H9 (cell line): ENCODE measurements around the gene IL12A. TPM values are rescaled to one million over a fixed set of nuclear protein-coding genes. Genes with fewer than 3 reads are reported as not detected.
A peak's percentile ranks its signal among the peaks of the same experiment; 100 is the strongest.

Experiments used
- DNase-seq: peaks from one replicate; pipeline ENCODE4 v3.0.0-alpha.2; 2017
- H2AFZ ChIP-seq: one replicate; pipeline ENCODE4 v1.6.1; 2013; ENCODE audit warnings: mild to moderate bottlenecking, low read length, control low read depth, moderate library complexity
- H2AK5ac ChIP-seq: 2 replicates; pipeline ENCODE4 v1.6.1; 2013; ENCODE audit warnings: low read length, control low read depth, mixed read lengths; ENCODE audit not compliant: insufficient read length
- H2BK120ac ChIP-seq: one replicate; pipeline ENCODE4 v1.6.1; 2013; ENCODE audit warnings: low read depth, mild to moderate bottlenecking, low read length, control low read depth, inconsistent platforms; ENCODE audit not compliant: poor library complexity, severe bottlenecking
- H2BK12ac ChIP-seq: 2 replicates; pipeline ENCODE4 v1.6.1; 2013; ENCODE audit warnings: low read length, control low read depth, mixed read lengths, low read depth; ENCODE audit not compliant: insufficient read length
- H2BK15ac ChIP-seq: 2 replicates; pipeline ENCODE4 v1.6.1; 2013; ENCODE audit warnings: low read depth, low read length, control low read depth
- H2BK20ac ChIP-seq: one replicate; pipeline ENCODE4 v1.6.1; 2013; ENCODE audit warnings: low read depth, mild to moderate bottlenecking, low read length, control low read depth, inconsistent platforms; ENCODE audit not compliant: poor library complexity, severe bottlenecking
- H2BK5ac ChIP-seq: 2 replicates; pipeline ENCODE4 v1.6.1; 2013; ENCODE audit warnings: low read length, control low read depth, mixed read lengths; ENCODE audit not compliant: insufficient read length
- H3K14ac ChIP-seq: 2 replicates; pipeline ENCODE4 v1.6.1; 2013; ENCODE audit warnings: low read length, control low read depth; ENCODE audit not compliant: insufficient read depth
- H3K18ac ChIP-seq: 2 replicates; pipeline ENCODE4 v1.6.1; 2013; ENCODE audit warnings: low read depth, mild to moderate bottlenecking, mixed read lengths, low read length, control low read depth; ENCODE audit not compliant: insufficient read length
- H3K23ac ChIP-seq: 2 replicates; pipeline ENCODE4 v1.6.1; 2013; ENCODE audit warnings: low read length, control low read depth, mixed read lengths, low read depth; ENCODE audit not compliant: insufficient read length
- H3K23me2 ChIP-seq: 2 replicates; pipeline ENCODE4 v1.6.1; 2013; ENCODE audit warnings: low read depth, mild to moderate bottlenecking, mixed read lengths, low read length, control low read depth; ENCODE audit not compliant: insufficient read length, poor library complexity, severe bottlenecking
- H3K27ac ChIP-seq: 2 replicates; pipeline ENCODE4 v1.5.1; 2013; ENCODE audit warnings: low read length, control low read depth, mixed read lengths, low read depth; ENCODE audit not compliant: insufficient read length
- H3K27me3 ChIP-seq: 2 replicates; pipeline ENCODE4 v1.6.1; 2013; ENCODE audit warnings: low read length, control low read depth, inconsistent platforms; ENCODE audit not compliant: insufficient read depth
- H3K4ac ChIP-seq: 2 replicates; pipeline ENCODE4 v1.6.1; 2013; ENCODE audit warnings: low read depth, mild to moderate bottlenecking, control low read depth, inconsistent platforms, low read length, moderate library complexity
- H3K4me1 ChIP-seq: 2 replicates; pipeline ENCODE4 v1.6.1; 2013; ENCODE audit warnings: low read length, control low read depth, inconsistent platforms; ENCODE audit not compliant: insufficient read depth
- H3K4me2 ChIP-seq: 2 replicates; pipeline ENCODE4 v1.6.1; 2013; ENCODE audit warnings: low read length, control low read depth, mixed read lengths; ENCODE audit not compliant: insufficient read length, insufficient read depth
- H3K56ac ChIP-seq: 2 replicates; pipeline ENCODE4 v1.6.1; 2013; ENCODE audit warnings: low read depth, mild to moderate bottlenecking, mixed read lengths, low read length, control low read depth; ENCODE audit not compliant: insufficient read length
- H3K79me1 ChIP-seq: 2 replicates; pipeline ENCODE4 v1.6.1; 2013; ENCODE audit warnings: low read depth, mild to moderate bottlenecking, moderate library complexity, low read length, control low read depth, inconsistent platforms; ENCODE audit not compliant: insufficient read depth, poor library complexity, severe bottlenecking
- H3K79me2 ChIP-seq: 2 replicates; pipeline ENCODE4 v1.6.1; 2013; ENCODE audit warnings: low read length, control low read depth, inconsistent platforms; ENCODE audit not compliant: insufficient read depth
- H3K9ac ChIP-seq: 2 replicates; pipeline ENCODE4 v1.6.1; 2013; ENCODE audit warnings: low read length, control low read depth, mixed read lengths; ENCODE audit not compliant: insufficient read length; ENCODE audit errors: extremely low read depth
- H3K9me3 ChIP-seq: one replicate; pipeline ENCODE4 v1.6.1; 2013; ENCODE audit warnings: low read depth, low read length, inconsistent platforms; ENCODE audit not compliant: control insufficient read depth
- H3T11ph ChIP-seq: one replicate; pipeline ENCODE4 v1.6.1; 2013; ENCODE audit warnings: mild to moderate bottlenecking, low read length, control low read depth, inconsistent platforms
- H4K20me1 ChIP-seq: one replicate; pipeline ENCODE4 v1.6.1; 2013; ENCODE audit not compliant: control insufficient read depth, insufficient read length, insufficient read depth
- H4K5ac ChIP-seq: 2 replicates; pipeline ENCODE4 v1.6.1; 2013; ENCODE audit warnings: low read depth, mild to moderate bottlenecking, mixed read lengths, low read length, control low read depth; ENCODE audit not compliant: insufficient read length
- H4K8ac ChIP-seq: replicated peaks from 2 replicates; pipeline ENCODE4 v1.6.1; 2013; ENCODE audit warnings: low read length, control low read depth, mixed read lengths, low read depth; ENCODE audit not compliant: insufficient read length
- H4K91ac ChIP-seq: 2 replicates; pipeline ENCODE4 v1.6.1; 2013; ENCODE audit warnings: low read depth, mild to moderate bottlenecking, moderate library complexity, mixed read lengths, low read length, control low read depth; ENCODE audit not compliant: insufficient read length
- H3K27ac Mint-ChIP-seq, 3 experiments: 2 replicates in 2 of 3; 3 replicates in 1 of 3; pipeline ENCODE4 v1.8.0; 2020 to 2021; ENCODE audit warnings: mixed read lengths in 3 of 3, mild to moderate bottlenecking in 1 of 3, moderate library complexity in 1 of 3
- H3K27me3 Mint-ChIP-seq: 2 replicates; pipeline ENCODE4 v1.8.0; 2021; ENCODE audit warnings: low read depth, mild to moderate bottlenecking, moderate library complexity, mixed read lengths
- H3K36me3 Mint-ChIP-seq, 3 experiments: 2 replicates in 2 of 3; 3 replicates in 1 of 3; pipeline ENCODE4 v1.8.0; 2020 to 2021; ENCODE audit warnings: low read depth in 3 of 3, mixed read lengths in 3 of 3; ENCODE audit not compliant: insufficient read depth in 1 of 3
- H3K4me1 Mint-ChIP-seq, 2 experiments: 2 replicates each; pipeline ENCODE4 v1.8.0; 2020; ENCODE audit warnings: mixed read lengths in 2 of 2
- H3K4me3 Mint-ChIP-seq, 2 experiments: 2 replicates in 1 of 2; 3 replicates in 1 of 2; pipeline ENCODE4 v1.8.0; 2020 to 2021; ENCODE audit warnings: mild to moderate bottlenecking in 2 of 2, mixed read lengths in 2 of 2, moderate library complexity in 1 of 2
- H3K9me3 Mint-ChIP-seq, 2 experiments: 2 replicates in 1 of 2; 3 replicates in 1 of 2; pipeline ENCODE4 v1.8.0; 2020; ENCODE audit warnings: mild to moderate bottlenecking in 2 of 2, mixed read lengths in 2 of 2, moderate library complexity in 1 of 2
- WGBS: extraction: QIAGEN DNeasy Blood & Tissue Kit; methylation state at CpG from one replicate; pipeline ENCODE4 v1.1.7; 2013; ENCODE audit warnings: missing lambda C conversion rate, low lambda C conversion rate, mixed read lengths; ENCODE audit not compliant: insufficient read length; ENCODE audit errors: extremely low coverage; 5-methylcytosine and 5-hydroxymethylcytosine counted together
- total RNA-seq: library from RNA; stranded (reverse); gene quantifications from 2 replicates; pipeline ENCODE4 v1.2.1, GENCODE V29; 2021
- TF ChIP-seq, protein P1 (sequence below): fragments of 200-600 bp; sonication (generic); conservative IDR thresholded peaks from 3 replicates; pipeline ENCODE4 v1.8.0; 2021; ENCODE audit warnings: antibody characterized with exemption, mild to moderate bottlenecking

Gene IL12A
- total RNA-seq, 1 experiment from 2014 or later: 0.50 TPM

DNA sequence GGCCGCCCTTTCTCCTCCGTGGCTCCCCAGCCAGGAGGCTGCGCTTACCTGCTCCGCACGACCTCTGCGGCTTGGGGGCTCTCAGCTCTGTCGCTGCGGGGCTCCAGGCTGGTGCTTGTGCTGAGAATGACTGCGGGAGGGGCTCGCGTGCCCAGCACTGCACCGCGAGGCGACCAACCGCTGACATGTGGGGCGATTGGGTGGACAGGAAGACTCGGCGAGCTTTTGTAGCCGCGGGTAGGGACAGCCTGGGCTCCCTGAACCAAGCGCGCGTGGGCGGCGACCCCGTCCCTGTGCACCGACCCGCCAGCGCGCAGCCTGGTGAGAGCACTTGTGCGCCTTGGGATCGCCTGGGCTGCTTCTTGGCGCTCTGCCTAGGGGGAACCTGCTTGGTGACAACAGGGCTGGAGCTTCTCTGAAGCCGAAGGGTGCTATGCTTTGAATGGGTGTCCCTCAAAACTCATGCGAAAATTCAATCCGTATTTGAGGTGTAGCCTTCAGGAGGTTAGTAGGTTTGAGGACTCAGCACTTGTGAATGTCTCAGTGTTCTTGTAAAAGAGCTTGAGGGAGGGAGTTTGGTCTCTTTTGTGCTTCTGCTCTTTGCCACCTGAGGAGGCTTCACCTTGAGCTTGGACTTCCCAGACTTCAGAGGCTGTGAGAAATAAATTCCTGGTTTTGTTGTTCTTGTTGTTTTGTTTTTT, 50.4 kb downstream of the IL12A start:
- Histone ChIP-seq H2BK15ac (no peak overlapping the region), H4K20me1 (no peaks in the 10 kb centered on the region), H4K91ac (no peak overlapping the region), H3K79me2 (no peaks in the 10 kb centered on the region), H3K4ac (no peak overlapping the region), H2AK5ac (no peak overlapping the region), H3K23ac (no peak overlapping the region), H3K9ac (no peak overlapping the region), H3K4me1 (no peaks in the 10 kb centered on the region), H2BK12ac (no peak overlapping the region), H3K9me3 (peaks cover 6% of the 10 kb centered on the region), H4K5ac (no peak overlapping the region), H3K4me2 (peak overlapping the region; percentile 48), H3T11ph (no peak overlapping the region), H2BK5ac (no peak overlapping the region), H2AFZ (no peak overlapping the region), H3K23me2 (peaks cover 7% of the 10 kb centered on the region), H4K8ac (no peak overlapping the region), H3K27me3 (no peaks in the 10 kb centered on the region; the same call in 1 of the 2 replicates), H3K14ac (peak overlapping the region; percentile 79), H3K18ac (no peak overlapping the region), H2BK20ac (no peak overlapping the region), H3K27ac (no peak overlapping the region), H2BK120ac (no peak overlapping the region), H3K79me1 (no peaks in the 10 kb centered on the region), H3K56ac (no peak overlapping the region)
- H3K9me3 Mint-ChIP-seq: peaks cover 16% of the 10 kb centered on the region in 2 experiments
- peaks cover 18 to 23% of the 10 kb centered on the region in 2 experiments for H3K4me1 Mint-ChIP-seq
- peak overlapping the region; percentile 71 to 79 for H3K4me3 Mint-ChIP-seq
- TF ChIP-seq, protein P1, sequence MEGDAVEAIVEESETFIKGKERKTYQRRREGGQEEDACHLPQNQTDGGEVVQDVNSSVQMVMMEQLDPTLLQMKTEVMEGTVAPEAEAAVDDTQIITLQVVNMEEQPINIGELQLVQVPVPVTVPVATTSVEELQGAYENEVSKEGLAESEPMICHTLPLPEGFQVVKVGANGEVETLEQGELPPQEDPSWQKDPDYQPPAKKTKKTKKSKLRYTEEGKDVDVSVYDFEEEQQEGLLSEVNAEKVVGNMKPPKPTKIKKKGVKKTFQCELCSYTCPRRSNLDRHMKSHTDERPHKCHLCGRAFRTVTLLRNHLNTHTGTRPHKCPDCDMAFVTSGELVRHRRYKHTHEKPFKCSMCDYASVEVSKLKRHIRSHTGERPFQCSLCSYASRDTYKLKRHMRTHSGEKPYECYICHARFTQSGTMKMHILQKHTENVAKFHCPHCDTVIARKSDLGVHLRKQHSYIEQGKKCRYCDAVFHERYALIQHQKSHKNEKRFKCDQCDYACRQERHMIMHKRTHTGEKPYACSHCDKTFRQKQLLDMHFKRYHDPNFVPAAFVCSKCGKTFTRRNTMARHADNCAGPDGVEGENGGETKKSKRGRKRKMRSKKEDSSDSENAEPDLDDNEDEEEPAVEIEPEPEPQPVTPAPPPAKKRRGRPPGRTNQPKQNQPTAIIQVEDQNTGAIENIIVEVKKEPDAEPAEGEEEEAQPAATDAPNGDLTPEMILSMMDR: no peak
- H3K27ac Mint-ChIP-seq: no peak overlapping the region
- WGBS: no CpG with 5 or more reads among the region's 36 CpGs
- peaks cover 2 to 17% (median 10%) of the 10 kb centered on the region in 3 experiments; a peak in 6 of 7 replicates for H3K36me3 Mint-ChIP-seq
- peak; percentile 54 for DNase-seq
- H3K27me3 Mint-ChIP-seq: peaks cover 35% of the 10 kb centered on the region
